LNCaP clone FGC (cell line): ENCODE results near the gene RPS6KC1.

Experiments
- DNase-seq: peaks from one replicate; pipeline ENCODE4 v3.0.0-alpha.2; 2011; ENCODE audit warnings: low read depth
- H3K4me3 ChIP-seq: 2 replicates; pipeline ENCODE4 v1.5.1; 2011; ENCODE audit warnings: mild to moderate bottlenecking, low read depth, low read length, control low read depth
- TF ChIP-seq, protein P1 (sequence below): IDR thresholded peaks from 2 replicates; pipeline ENCODE4 v1.5.1; 2012; ENCODE audit warnings: mild to moderate bottlenecking; ENCODE audit not compliant: control insufficient read depth, insufficient read depth; ENCODE audit errors: extremely low read depth

RPS6KC1 gene

DNA sequence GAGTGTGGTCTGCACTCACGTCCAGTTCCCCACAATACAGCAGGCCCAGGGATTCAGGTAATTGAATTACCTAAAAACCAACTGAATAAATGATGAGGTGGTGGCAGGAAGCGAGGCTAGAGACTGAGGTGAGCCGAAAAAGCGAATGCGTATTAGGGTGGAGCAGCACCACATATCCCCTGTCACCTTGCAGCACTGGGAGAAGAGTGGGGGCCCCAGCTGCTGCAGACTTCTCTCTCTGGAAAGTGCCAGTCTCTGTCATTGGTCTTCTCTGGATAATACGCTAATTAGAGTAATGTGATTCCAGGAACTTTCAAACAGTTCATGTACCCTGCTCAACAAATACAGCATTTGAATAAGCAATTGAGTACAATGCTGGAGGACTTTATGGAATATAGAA, 199.0 kb downstream of the RPS6KC1 start:
- no peak for DNase-seq
- TF ChIP-seq, protein P1, sequence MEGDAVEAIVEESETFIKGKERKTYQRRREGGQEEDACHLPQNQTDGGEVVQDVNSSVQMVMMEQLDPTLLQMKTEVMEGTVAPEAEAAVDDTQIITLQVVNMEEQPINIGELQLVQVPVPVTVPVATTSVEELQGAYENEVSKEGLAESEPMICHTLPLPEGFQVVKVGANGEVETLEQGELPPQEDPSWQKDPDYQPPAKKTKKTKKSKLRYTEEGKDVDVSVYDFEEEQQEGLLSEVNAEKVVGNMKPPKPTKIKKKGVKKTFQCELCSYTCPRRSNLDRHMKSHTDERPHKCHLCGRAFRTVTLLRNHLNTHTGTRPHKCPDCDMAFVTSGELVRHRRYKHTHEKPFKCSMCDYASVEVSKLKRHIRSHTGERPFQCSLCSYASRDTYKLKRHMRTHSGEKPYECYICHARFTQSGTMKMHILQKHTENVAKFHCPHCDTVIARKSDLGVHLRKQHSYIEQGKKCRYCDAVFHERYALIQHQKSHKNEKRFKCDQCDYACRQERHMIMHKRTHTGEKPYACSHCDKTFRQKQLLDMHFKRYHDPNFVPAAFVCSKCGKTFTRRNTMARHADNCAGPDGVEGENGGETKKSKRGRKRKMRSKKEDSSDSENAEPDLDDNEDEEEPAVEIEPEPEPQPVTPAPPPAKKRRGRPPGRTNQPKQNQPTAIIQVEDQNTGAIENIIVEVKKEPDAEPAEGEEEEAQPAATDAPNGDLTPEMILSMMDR: no peak

DNA sequence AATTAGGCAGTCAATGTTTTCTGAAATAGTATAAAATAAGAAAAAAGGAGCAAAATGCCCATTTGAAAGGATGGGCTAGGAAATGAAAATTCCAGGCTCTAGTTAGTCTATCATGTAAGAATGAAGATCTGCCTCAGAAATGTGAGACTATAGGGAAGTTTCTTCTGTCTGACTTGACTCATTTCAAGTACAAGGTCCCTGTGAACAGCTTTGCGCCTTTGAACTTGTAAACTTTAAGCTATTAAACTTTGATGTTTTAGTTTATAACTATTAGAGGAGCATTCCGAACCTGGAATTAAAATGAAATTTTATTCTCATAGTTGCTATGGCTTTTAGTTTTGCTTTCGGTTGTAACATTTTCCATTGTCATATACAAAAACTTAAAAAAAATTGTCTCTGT, 199.4 kb downstream of the RPS6KC1 start:
- DNase-seq: no peak
- no peak overlapping the region for H3K4me3 ChIP-seq
- TF ChIP-seq, protein P1: no peak

More for the DNA sequence above, 199.0 kb downstream of the RPS6KC1 start:
- no peak overlapping the region for H3K4me3 ChIP-seq

DNA sequence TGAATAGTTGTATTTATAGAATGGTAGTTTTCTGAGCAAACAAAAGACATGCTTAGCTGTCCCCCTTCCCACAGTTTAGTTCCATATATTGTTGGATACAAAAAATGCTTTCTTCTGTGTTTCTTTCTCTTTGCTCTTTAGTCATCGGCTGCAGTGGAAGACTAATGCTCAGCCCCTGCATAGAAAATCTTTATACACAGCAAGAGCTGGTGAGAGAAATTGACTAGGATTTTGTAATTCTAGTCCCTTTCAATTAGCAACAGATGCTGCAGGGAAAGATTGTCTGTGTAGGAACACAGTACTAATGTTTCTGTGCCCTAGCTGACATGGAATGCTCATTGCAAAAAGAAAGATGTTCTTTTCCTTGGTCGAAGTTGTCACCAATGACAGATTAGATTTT, 200.9 kb downstream of the RPS6KC1 start:
- no peak overlapping the region for H3K4me3 ChIP-seq

DNA sequence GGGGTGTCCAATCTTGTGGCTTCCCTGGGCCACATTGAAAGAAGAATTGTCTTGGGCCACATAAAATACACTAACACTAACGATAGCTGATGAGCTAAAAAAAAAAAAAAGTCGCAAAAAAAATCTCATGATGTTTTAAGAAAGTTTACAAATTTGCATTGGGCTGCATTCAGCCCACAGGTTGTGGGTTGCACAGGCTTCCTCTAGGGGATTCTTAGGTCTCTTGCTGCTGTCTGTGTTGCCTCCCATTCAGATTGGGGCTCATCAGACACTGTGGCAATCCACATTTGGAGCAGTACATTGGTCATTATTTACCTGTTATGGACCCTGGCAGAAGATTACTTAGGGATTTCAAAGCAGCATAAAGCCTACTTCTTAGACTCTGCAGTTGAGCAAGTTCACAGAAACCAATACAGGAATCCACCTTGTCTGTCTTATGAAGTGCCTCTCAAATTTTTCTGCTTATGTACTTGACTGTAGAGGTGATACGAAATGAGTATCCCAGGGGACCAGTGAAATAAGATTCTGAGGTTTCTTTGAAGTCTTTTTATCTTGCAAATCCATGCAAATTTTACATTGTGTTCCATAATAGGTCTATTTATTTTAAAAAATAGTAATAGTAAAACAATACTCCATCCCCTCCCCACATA, 205.5 kb downstream of the RPS6KC1 start:
- no peak for DNase-seq
- TF ChIP-seq, protein P1: no peak

More for the DNA sequence above, 200.9 kb downstream of the RPS6KC1 start:
- DNase-seq: no peak
- TF ChIP-seq, protein P1: no peak

DNA sequence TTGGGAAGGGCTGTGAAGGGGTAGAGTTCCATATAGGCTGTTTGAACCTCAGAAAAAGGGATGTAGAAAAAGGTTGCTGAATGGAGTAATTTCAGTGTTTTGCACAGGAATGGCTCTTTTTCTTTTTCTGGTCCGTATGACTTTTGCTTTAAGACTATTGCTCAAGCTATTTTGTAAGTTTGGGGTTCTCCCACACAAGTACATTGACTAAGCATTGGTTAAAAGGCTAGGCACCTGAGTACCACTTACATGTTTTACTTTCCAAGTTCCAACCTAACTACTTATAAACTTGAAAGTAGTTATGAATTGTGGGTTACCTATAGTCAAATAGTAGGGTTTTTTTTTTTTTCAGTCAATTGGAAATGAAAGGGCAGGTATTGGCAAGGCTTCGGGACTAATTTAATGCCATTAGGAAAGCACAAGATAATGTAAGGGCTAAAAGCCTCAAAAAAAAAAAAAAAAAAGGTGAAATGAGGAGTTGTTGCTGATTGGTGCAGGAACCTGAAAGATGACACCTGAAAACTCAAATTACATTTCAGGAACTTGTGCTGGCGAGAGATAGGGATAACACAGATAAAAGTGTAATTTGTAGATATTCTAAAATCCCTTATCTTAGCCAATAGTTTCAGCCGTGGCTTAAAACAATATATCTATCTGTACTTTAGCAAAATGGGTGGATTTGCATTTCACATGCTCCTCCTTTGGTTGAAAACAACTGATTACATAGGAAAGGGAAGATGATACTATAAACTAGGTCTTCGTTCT, 209.5 kb downstream of the RPS6KC1 start:
- no peak overlapping the region for H3K4me3 ChIP-seq
- no peak for DNase-seq
- TF ChIP-seq, protein P1: no peak

More for the DNA sequence above, 205.5 kb downstream of the RPS6KC1 start:
- H3K4me3 ChIP-seq: no peak overlapping the region

DNA sequence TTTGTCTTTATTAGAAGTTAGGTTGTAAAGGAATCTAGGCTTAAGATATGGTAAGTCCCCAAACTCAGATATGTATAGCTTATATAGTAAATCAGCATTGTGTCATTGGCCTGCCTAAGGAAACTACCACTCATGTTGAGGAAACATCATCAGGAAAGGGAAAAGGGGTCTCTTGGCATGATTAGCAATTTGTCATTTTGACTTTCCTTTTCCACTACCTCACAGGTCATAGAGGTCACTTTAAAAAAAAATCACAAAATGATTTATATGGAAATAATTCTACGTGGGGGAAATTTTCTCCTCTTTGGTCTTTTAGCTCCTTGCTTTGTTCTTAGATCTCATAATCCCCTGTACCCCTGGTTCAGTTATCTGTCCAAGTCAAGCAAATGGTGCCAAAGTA, 213.5 kb downstream of the RPS6KC1 start:
- DNase-seq: no peak
- TF ChIP-seq, protein P1: no peak
- no peak overlapping the region for H3K4me3 ChIP-seq
